WI38 (cell line): ENCODE measurements around the gene SYNDIG1.

Experiments
- H3K4me3 ChIP-seq: 2 replicates; pipeline ENCODE4 v1.5.1; 2011; ENCODE audit warnings: low read depth, mild to moderate bottlenecking, control low read depth, low read length
- CTCF ChIP-seq: IDR thresholded peaks from 2 replicates; pipeline ENCODE4 v1.5.1; 2012; ENCODE audit warnings: low read depth, mild to moderate bottlenecking, control low read depth, low read length

SYNDIG1 gene

GRCh38 chr20:24439737-24440387 lies 29.6 kb upstream of the SYNDIG1 start:
- no peak for TF ChIP-seq CTCF
- H3K4me3 ChIP-seq: no peak overlapping the region

GRCh38 chr20:24441661-24442060 lies 27.8 kb upstream of the SYNDIG1 start:
- TF ChIP-seq CTCF: no peak
- H3K4me3 ChIP-seq: no peak overlapping the region

- no peak for TF ChIP-seq CTCF
- no peak overlapping the region for H3K4me3 ChIP-seq
Measured at GRCh38 chr20:24442909-24443308, 26.5 kb upstream of the SYNDIG1 start.

GRCh38 chr20:24443436-24443835 lies 26.0 kb upstream of the SYNDIG1 start:
- H3K4me3 ChIP-seq: no peak overlapping the region
- TF ChIP-seq CTCF: no peak

GRCh38 chr20:24444526-24445190 lies 24.8 kb upstream of the SYNDIG1 start:
- TF ChIP-seq CTCF: no peak
- no peak overlapping the region for H3K4me3 ChIP-seq

GRCh38 chr20:24445510-24446170 lies 23.8 kb upstream of the SYNDIG1 start:
- no peak overlapping the region for H3K4me3 ChIP-seq

More at GRCh38 chr20:24445510-24446170, 23.8 kb upstream of the SYNDIG1 start:
- TF ChIP-seq CTCF: no peak
